ENCODE results near the gene SORCS3. TPM values are rescaled to one million over a fixed set of nuclear protein-coding genes. Genes with fewer than 3 reads are reported as not detected.

Gene SORCS3
- polyA plus RNA-seq, 1 donor (not counting 4 experiments of a cell fraction or from before 2014, with no cell fraction given): not detected

DNA sequence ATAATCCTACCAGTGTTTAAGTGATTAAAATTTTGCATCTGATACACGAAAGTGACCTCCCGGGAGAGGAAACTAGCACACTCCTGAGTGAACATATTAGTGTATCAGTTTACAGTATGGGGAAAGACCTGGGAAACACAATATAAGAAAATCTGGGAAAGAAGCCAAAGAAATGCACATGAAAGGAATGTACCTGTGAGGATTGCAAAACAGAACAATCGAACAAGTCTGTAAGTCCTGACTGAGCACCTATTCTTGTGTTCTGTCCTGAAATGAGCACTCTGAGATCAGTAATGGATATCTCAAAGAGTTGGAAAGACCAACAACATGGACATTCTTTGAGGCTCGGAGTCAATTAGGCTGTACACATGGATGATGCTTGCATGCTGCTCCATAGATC is 554.7 kb downstream of the SORCS3 start:
- H2AFZ ChIP-seq (ENCODE audit: control insufficient read depth, low read length): no peak overlapping the region
- H3K27me3 ChIP-seq (ENCODE audit: control insufficient read depth, extremely low read depth, insufficient read depth, low read length): no peaks in the 10 kb centered on the region
- H3K4me3 ChIP-seq (ENCODE audit: control insufficient read depth in 2 of 3, extremely low read depth in 1 of 3, insufficient read depth in 2 of 3, low read depth in 1 of 3, low read length in 3 of 3): no peak overlapping the region
- no peak for TF ChIP-seq EZH2 (IDR thresholded peaks at IDR 0.05; ENCODE audit: low read length)
- TF ChIP-seq, protein P1, sequence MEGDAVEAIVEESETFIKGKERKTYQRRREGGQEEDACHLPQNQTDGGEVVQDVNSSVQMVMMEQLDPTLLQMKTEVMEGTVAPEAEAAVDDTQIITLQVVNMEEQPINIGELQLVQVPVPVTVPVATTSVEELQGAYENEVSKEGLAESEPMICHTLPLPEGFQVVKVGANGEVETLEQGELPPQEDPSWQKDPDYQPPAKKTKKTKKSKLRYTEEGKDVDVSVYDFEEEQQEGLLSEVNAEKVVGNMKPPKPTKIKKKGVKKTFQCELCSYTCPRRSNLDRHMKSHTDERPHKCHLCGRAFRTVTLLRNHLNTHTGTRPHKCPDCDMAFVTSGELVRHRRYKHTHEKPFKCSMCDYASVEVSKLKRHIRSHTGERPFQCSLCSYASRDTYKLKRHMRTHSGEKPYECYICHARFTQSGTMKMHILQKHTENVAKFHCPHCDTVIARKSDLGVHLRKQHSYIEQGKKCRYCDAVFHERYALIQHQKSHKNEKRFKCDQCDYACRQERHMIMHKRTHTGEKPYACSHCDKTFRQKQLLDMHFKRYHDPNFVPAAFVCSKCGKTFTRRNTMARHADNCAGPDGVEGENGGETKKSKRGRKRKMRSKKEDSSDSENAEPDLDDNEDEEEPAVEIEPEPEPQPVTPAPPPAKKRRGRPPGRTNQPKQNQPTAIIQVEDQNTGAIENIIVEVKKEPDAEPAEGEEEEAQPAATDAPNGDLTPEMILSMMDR (optimal IDR thresholded peaks at IDR 0.05 in 1 of 3, IDR thresholded peaks at IDR 0.05 in 1 of 3, conservative IDR thresholded peaks at IDR 0.05 in 1 of 3; ENCODE audit: extremely low read depth in 1 of 3, insufficient read depth in 2 of 3, low read length in 3 of 3): no peak
- H3K9me3 ChIP-seq (ENCODE audit: control insufficient read depth, low read depth, low read length): no peaks in the 10 kb centered on the region
- DNase-seq (ENCODE audit: low read depth, low spot score): no peak
- no peaks in the 10 kb centered on the region for H3K79me2 ChIP-seq (ENCODE audit: control insufficient read depth, insufficient read depth, low read length)
- dilution Hi-C loops (cut with MboI; ENCODE audit: extremely low pct_ligation_motif_present, low sequenced_read_pairs): no loop called here
- FAIRE-seq: no peak
- no peak overlapping the region for H3K4me2 ChIP-seq (ENCODE audit: control insufficient read depth, extremely low read depth, insufficient read depth, low read depth, low read length)
- no peak overlapping the region for H3K9ac ChIP-seq (ENCODE audit: control insufficient read depth, extremely low read depth, insufficient read depth, low read length)
- no peaks in the 10 kb centered on the region for H3K36me3 ChIP-seq (ENCODE audit: control insufficient read depth in 2 of 2, extremely low read depth in 1 of 2, insufficient read depth in 2 of 2, low read length in 2 of 2)
- no peaks in the 10 kb centered on the region for H4K20me1 ChIP-seq (ENCODE audit: control insufficient read depth, extremely low read depth, insufficient read depth, low read length)
- no peak overlapping the region for H3K27ac ChIP-seq (ENCODE audit: control insufficient read depth, insufficient read depth, low read length)
- no peaks in the 10 kb centered on the region for H3K4me1 ChIP-seq (ENCODE audit: control insufficient read depth, extremely low read depth, insufficient read depth, low read length)
- H3K9me1 ChIP-seq (ENCODE audit: control insufficient read depth, extremely low read depth, insufficient read depth, low read length): no peaks in the 10 kb centered on the region

DNA sequence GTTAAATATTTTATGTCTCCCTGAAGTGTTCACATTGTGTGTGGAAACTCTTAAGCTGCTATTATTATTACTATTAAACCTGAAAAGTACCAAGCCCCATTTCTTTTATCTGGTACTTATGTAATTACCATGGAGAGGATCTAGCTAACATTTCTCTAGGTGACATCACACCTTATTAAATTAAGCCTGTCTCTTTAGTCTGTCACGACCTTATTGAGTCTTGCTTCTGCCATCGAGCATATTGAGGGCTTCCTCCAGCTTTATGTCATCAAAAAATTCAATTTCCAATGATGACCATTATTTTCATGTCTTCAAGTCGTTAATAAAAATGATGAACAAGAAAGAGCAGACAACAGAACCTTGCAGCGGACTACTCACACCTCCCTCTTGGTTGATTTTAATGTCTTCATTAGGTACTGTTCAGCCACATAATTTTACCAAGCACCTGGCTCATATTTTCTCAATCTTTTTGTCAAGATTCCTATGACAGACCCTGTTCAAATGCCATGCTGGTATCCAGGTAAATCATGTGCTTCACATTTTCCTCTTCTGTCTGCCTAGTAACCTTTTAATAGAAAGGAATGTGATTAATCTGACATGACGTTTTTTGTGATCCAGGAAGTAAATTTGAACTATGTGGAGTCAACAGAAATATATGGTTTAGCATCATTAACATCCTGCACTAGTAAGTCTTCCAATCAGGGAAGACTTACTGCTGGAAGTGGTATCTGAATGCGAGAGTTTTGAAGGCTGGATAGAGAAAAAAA is 556.7 kb downstream of the SORCS3 start:
- no peaks in the 10 kb centered on the region for H4K20me1 ChIP-seq (ENCODE audit: control insufficient read depth, extremely low read depth, insufficient read depth, low read length)
- no peak overlapping the region for H3K27ac ChIP-seq (ENCODE audit: control insufficient read depth, insufficient read depth, low read length)
- FAIRE-seq (no peak), DNase-seq (ENCODE audit: low read depth, low spot score) (no peak)
- no peaks in the 10 kb centered on the region for H3K9me3 ChIP-seq (ENCODE audit: control insufficient read depth, low read depth, low read length)
- H2AFZ ChIP-seq (ENCODE audit: control insufficient read depth, low read length): no peak overlapping the region
- H3K4me1 ChIP-seq (ENCODE audit: control insufficient read depth, extremely low read depth, insufficient read depth, low read length): no peaks in the 10 kb centered on the region
- H3K36me3 ChIP-seq (ENCODE audit: control insufficient read depth in 2 of 2, extremely low read depth in 1 of 2, insufficient read depth in 2 of 2, low read length in 2 of 2): no peaks in the 10 kb centered on the region
- no peaks in the 10 kb centered on the region for H3K9me1 ChIP-seq (ENCODE audit: control insufficient read depth, extremely low read depth, insufficient read depth, low read length)
- H3K4me2 ChIP-seq (ENCODE audit: control insufficient read depth, extremely low read depth, insufficient read depth, low read depth, low read length): no peak overlapping the region
- no peaks in the 10 kb centered on the region for H3K79me2 ChIP-seq (ENCODE audit: control insufficient read depth, insufficient read depth, low read length)
- H3K4me3 ChIP-seq (ENCODE audit: control insufficient read depth in 2 of 3, extremely low read depth in 1 of 3, insufficient read depth in 2 of 3, low read depth in 1 of 3, low read length in 3 of 3): no peak overlapping the region
- dilution Hi-C loops (cut with MboI; ENCODE audit: extremely low pct_ligation_motif_present, low sequenced_read_pairs): no loop called here
- no peaks in the 10 kb centered on the region for H3K27me3 ChIP-seq (ENCODE audit: control insufficient read depth, extremely low read depth, insufficient read depth, low read length)
- no peak for TF ChIP-seq EZH2 (IDR thresholded peaks at IDR 0.05; ENCODE audit: low read length)
- TF ChIP-seq, protein P1 (optimal IDR thresholded peaks at IDR 0.05 in 1 of 3, IDR thresholded peaks at IDR 0.05 in 1 of 3, conservative IDR thresholded peaks at IDR 0.05 in 1 of 3; ENCODE audit: extremely low read depth in 1 of 3, insufficient read depth in 2 of 3, low read length in 3 of 3): no peak
- H3K9ac ChIP-seq (ENCODE audit: control insufficient read depth, extremely low read depth, insufficient read depth, low read length): no peak overlapping the region
